K562 (cell line): ENCODE results near the gene CD55. TPM values are rescaled to one million over a fixed set of nuclear protein-coding genes. Genes with fewer than 3 reads are reported as not detected.

Source experiments
- ATAC-seq: fragments of 200-7000 bp; cut with Tn5 transposase; 3 replicates; pipeline ENCODE4 v1.9.1; 2020; ENCODE audit warnings: moderate library complexity
- BruUV-seq: library from RNA; stranded (reverse); fragments of 400-500 nt; replicated peaks from 2 replicates; lab custom pipeline; 2021; lab: Mats Ljungman, UMichigan
- CTCF ChIA-PET: fragments of 300-600 bp; formaldehyde crosslinking; extraction: SDS; loops from one replicate; lab custom pipeline; 2021; ENCODE audit warnings: low intra/inter-chr PET ratio; lab: Yijun Ruan, JAX
- POLR2A ChIA-PET: fragments of 300-600, 350-650 bp; sonication (Branson Sonifier 250); formaldehyde crosslinking; extraction: SDS; loops from one replicate; lab custom pipeline; 2021; ENCODE audit warnings: antibody characterized with exemption, inconsistent platforms; lab: Yijun Ruan, JAX
- DNase-seq, 4 experiments: peaks; one replicate each; pipeline versions ENCODE4 v3.0.0 to v3.0.0-alpha.2; 2011 to 2018; ENCODE audit warnings: low spot score in 3 of 4, mixed read lengths in 3 of 4; ENCODE audit errors: extremely low read depth in 1 of 4
- FAIRE-seq: peaks from 2 replicates; lab custom pipeline; 2011; peaks lifted over from hg19 to GRCh38; lab: Jason Lieb, UNC
- H2AFZ ChIP-seq: 2 replicates; pipeline ENCODE4 v1.6.0; 2011; ENCODE audit warnings: low read depth, low read length, control low read depth, inconsistent platforms
- H3K27ac ChIP-seq: fragments of 200-600 bp; 3 replicates; pipeline ENCODE4 v1.8.0; 2011; ENCODE audit warnings: low read depth, mild to moderate bottlenecking, control low read depth, inconsistent platforms, low read length, moderate library complexity, mixed read lengths; ENCODE audit errors: extremely low read depth
- H3K27me3 ChIP-seq, 2 experiments: fragments of 300-600 bp in 1 of 2; 2 replicates in 1 of 2; 3 replicates in 1 of 2; pipeline versions ENCODE4 v1.6.0 to v1.8.0; 2011; ENCODE audit warnings: inconsistent platforms in 2 of 2, low read length in 2 of 2, mild to moderate bottlenecking in 1 of 2, mixed read lengths in 1 of 2, moderate library complexity in 1 of 2; ENCODE audit not compliant: control insufficient read depth in 2 of 2, insufficient read depth in 2 of 2
- H3K36me3 ChIP-seq: fragments of 300-600 bp; 3 replicates; pipeline ENCODE4 v1.8.0; 2011; ENCODE audit warnings: mild to moderate bottlenecking, low read length, inconsistent platforms; ENCODE audit not compliant: control insufficient read depth, insufficient read depth
- H3K4me1 ChIP-seq, 2 experiments: fragments of 200-600 bp in 1 of 2; replicated peaks in 1 of 2; 2 replicates in 1 of 2; 3 replicates in 1 of 2; pipeline versions ENCODE4 v1.5.1 to v1.8.0; 2011; ENCODE audit warnings: inconsistent platforms in 2 of 2, low read length in 2 of 2, mild to moderate bottlenecking in 1 of 2, mixed read lengths in 1 of 2, moderate library complexity in 1 of 2; ENCODE audit not compliant: control insufficient read depth in 2 of 2, insufficient read depth in 2 of 2
- H3K4me2 ChIP-seq: 2 replicates; pipeline ENCODE4 v1.6.1; 2011; ENCODE audit warnings: low read length, control low read depth, inconsistent platforms, mixed read lengths; ENCODE audit not compliant: insufficient read depth
- H3K4me3 ChIP-seq: fragments of 200-600 bp; sonication (generic), shearing (Covaris generic); 2 replicates; pipeline ENCODE4 v1.5.1; 2016; ENCODE audit warnings: control low read depth, inconsistent platforms
- H3K79me2 ChIP-seq: fragments of 200-600 bp; 3 replicates; pipeline ENCODE4 v1.8.0; 2011; ENCODE audit warnings: low read length, inconsistent platforms; ENCODE audit not compliant: control insufficient read depth, insufficient read depth
- H3K9ac ChIP-seq, 2 experiments: 2 replicates each; pipeline versions ENCODE4 v1.6.0 to v1.6.1; 2011; ENCODE audit warnings: low read depth in 2 of 2, low read length in 2 of 2, control low read depth in 1 of 2, inconsistent platforms in 1 of 2, mild to moderate bottlenecking in 1 of 2, mixed read lengths in 1 of 2; ENCODE audit not compliant: insufficient read depth in 1 of 2
- H3K9me1 ChIP-seq: one replicate; pipeline ENCODE4 v1.6.0; 2011; ENCODE audit warnings: inconsistent platforms, mild to moderate bottlenecking, low read length, moderate library complexity; ENCODE audit not compliant: control insufficient read depth, insufficient read depth
- H3K9me3 ChIP-seq: replicated peaks from 2 replicates; pipeline ENCODE4 v1.5.1; 2011; ENCODE audit warnings: low read depth, low read length, inconsistent platforms; ENCODE audit not compliant: control insufficient read depth, insufficient read depth
- H4K20me1 ChIP-seq: replicated peaks from 2 replicates; pipeline ENCODE4 v1.6.1; 2011; ENCODE audit warnings: low read length, inconsistent platforms, mixed read lengths; ENCODE audit not compliant: control insufficient read depth, insufficient read depth
- ARID2 ChIP-seq: fragments of 450-650 bp; IDR thresholded peaks from 2 replicates; pipeline ENCODE4 v1.6.1; 2017; ENCODE audit warnings: antibody characterized with exemption, mild to moderate bottlenecking
- ATF1 ChIP-seq, 2 experiments: fragments of 450-650 bp in 1 of 2; IDR thresholded peaks; 2 replicates each; pipeline ENCODE4 v1.6.1; 2016; ENCODE audit warnings: missing compliant biosample characterization in 1 of 2, missing genetic modification characterization in 1 of 2
- ATF3 ChIP-seq, 2 experiments: fragments of 450-650 bp in 1 of 2; sonication (generic) in 1 of 2; formaldehyde crosslinking in 1 of 2; IDR thresholded peaks in 1 of 2; conservative IDR thresholded peaks in 1 of 2; 2 replicates each; pipeline versions ENCODE4 v1.6.1 to v1.8.1; 2016 to 2023; ENCODE audit warnings: mild to moderate bottlenecking in 2 of 2, moderate library complexity in 2 of 2, inconsistent platforms in 1 of 2, missing genetic modification reagents in 1 of 2
- ELF2 ChIP-seq: fragments of 250-450 bp; sonication (Bioruptor Pico); IDR thresholded peaks from 2 replicates; pipeline ENCODE4 v1.5.0; 2021; ENCODE audit warnings: mild to moderate bottlenecking
- ERF ChIP-seq: fragments of 450-650 bp; formaldehyde crosslinking; IDR thresholded peaks from 2 replicates; pipeline ENCODE4 v1.4.0; 2020; ENCODE audit warnings: mild to moderate bottlenecking, mixed read lengths
- FOXJ2 ChIP-seq: fragments of 200-800 bp; sonication (Bioruptor generic); IDR thresholded peaks from 2 replicates; pipeline ENCODE4 v1.6.1; 2016; ENCODE audit warnings: missing genetic modification characterization, missing compliant biosample characterization
- FUS ChIP-seq: fragments of 200-400 bp; formaldehyde crosslinking; optimal IDR thresholded peaks from 2 replicates; pipeline ENCODE3; 2017; ENCODE audit warnings: low read depth, low read length
- LARP7 ChIP-seq: fragments of 450-650 bp; IDR thresholded peaks from 2 replicates; pipeline ENCODE4 v1.6.1; 2016
- MLLT1 ChIP-seq, 2 experiments: fragments of 450-650 bp; IDR thresholded peaks; 2 replicates each; pipeline ENCODE4 v1.6.1; 2016
- SNAPC5 ChIP-seq: fragments of 250-450 bp; sonication (Bioruptor Pico); IDR thresholded peaks from 2 replicates; pipeline ENCODE4 v1.8.0; 2021; ENCODE audit warnings: moderate library complexity, mild to moderate bottlenecking, inconsistent platforms
- ZKSCAN8 ChIP-seq: fragments of 200-800 bp; sonication (Bioruptor generic); IDR thresholded peaks from 2 replicates; pipeline ENCODE4 v1.6.1; 2016; ENCODE audit warnings: missing genetic modification characterization, missing compliant biosample characterization
- ZMIZ1 ChIP-seq, 2 experiments: fragments of 150-350 bp in 1 of 2; IDR thresholded peaks; 2 replicates each; pipeline ENCODE4 v1.6.1; 2012 to 2016; ENCODE audit warnings: low read depth in 2 of 2, low read length in 2 of 2, mild to moderate bottlenecking in 1 of 2, moderate library complexity in 1 of 2
- ZNF584 ChIP-seq: fragments of 200-800 bp; sonication (Bioruptor generic); IDR thresholded peaks from 2 replicates; pipeline ENCODE4 v1.6.1; 2016; ENCODE audit warnings: low read depth, mild to moderate bottlenecking, missing genetic modification characterization, missing compliant biosample characterization
- ZNF76 ChIP-seq: fragments of 250-450 bp; sonication (Bioruptor Pico); IDR thresholded peaks from 2 replicates; pipeline ENCODE4 v1.4.0; 2020; ENCODE audit warnings: mild to moderate bottlenecking, moderate library complexity, borderline replicate concordance
- WGBS: fragments of 100-300 bp; shearing (Covaris generic); methylation state at CpG from one replicate; pipeline ENCODE4 v1.1.6; 2016; ENCODE audit warnings: low coverage, mixed read lengths; ENCODE audit not compliant: insufficient coverage; ENCODE audit errors: missing lambda C conversion rate; 5-methylcytosine and 5-hydroxymethylcytosine counted together
- in situ Hi-C: fragments of 300-500 bp; cut with MboI; formaldehyde crosslinking; loops from 4 replicates; pipeline ENCODE4 v1.15.0; 2018; ENCODE audit warnings: inconsistent platforms, mixed read lengths
- intact Hi-C: fragments of 100-400 bp; cut with micrococcal nuclease; formaldehyde crosslinking; loops from 2 replicates; pipeline ENCODE4 v1.14.2; 2022
- polyA plus RNA-seq, 8 experiments: library from polyadenylated mRNA; depleted of rRNA in 4 of 8; stranded (reverse) in 5 of 8; unstranded in 3 of 8; fragments of >200 nt; fragmentation: Nextera tagmentation in 2 of 8; fragmentation: Illumina TruSeq in 1 of 8; extraction: Ambion mirVana in 2 of 8; extraction: Trizol in 1 of 8; gene quantifications; 2 replicates each; pipeline versions ENCODE4 v1.2.1 to v1.2.3, GENCODE V29; 2011 to 2014; ENCODE audit warnings: inconsistent platforms in 1 of 8, missing spikeins in 1 of 8
- total RNA-seq, 7 experiments: library from RNA; depleted of rRNA in 6 of 7; stranded (reverse); fragments of >200 nt in 6 of 7; fragmentation: Illumina TruSeq in 2 of 7; extraction: Trizol in 2 of 7; gene quantifications; 2 replicates each; pipeline versions ENCODE4 v1.2.1 to v1.2.3, GENCODE V29; 2011 to 2021; ENCODE audit warnings: low replicate concordance in 1 of 7

The CD55 gene
- total and polyA plus RNA-seq, 9 of the 15 experiments (the other 6 are each of a cell fraction or from before 2014, with no cell fraction given) = 17.7 to 150 (median 97.0) TPM

GRCh38 chr1:207316622-207317391 lies 4.7 kb upstream of the CD55 start:
- peak overlapping the region; percentile 62 to 63; a peak in 3 of 4 replicates for H3K9ac ChIP-seq
- H3K4me3 ChIP-seq = no peak overlapping the region
- DNase-seq (peak in 1 of 4 experiments; percentile 65), ATAC-seq (no peak), FAIRE-seq (peak; percentile 68)
- H3K27ac ChIP-seq = peak overlapping the region; percentile 66
- in situ Hi-C loops = no loop called here
- peaks cover 4% of the 10 kb centered on the region for H3K9me1 ChIP-seq
- ChIA-PET CTCF (no interaction called here), POLR2A (no interaction called here)
- H3K27me3 ChIP-seq = no peaks in the 10 kb centered on the region
- H3K79me2 ChIP-seq = peaks cover 4% of the 10 kb centered on the region
- no peaks in the 10 kb centered on the region for H3K9me3 ChIP-seq
- 7% methylated on average over 6 of the region's 6 CpGs for WGBS
- peaks cover 32 to 49% of the 10 kb centered on the region in 2 experiments for H3K4me1 ChIP-seq
- H4K20me1 ChIP-seq = no peaks in the 10 kb centered on the region
- peak overlapping the region; percentile 50 for H3K4me2 ChIP-seq
- intact Hi-C loops = no loop called here
- no peaks in the 10 kb centered on the region for H3K36me3 ChIP-seq
- H2AFZ ChIP-seq = peak overlapping the region; percentile 71
- no TSS peak for BruUV-seq
- TF ChIP-seq ERF (CRISPR knock-in tag) (0 out of 2 replicates have a peak, but pooled peaks have one; percentile 69), SNAPC5 (no peak), MLLT1 (IDR thresholded peaks at IDR 0.05) (peak; percentile 25 to 76; a peak in 1 of 4 replicates), ZKSCAN8 (CRISPR knock-in tag) (0 out of 2 replicates have a peak, but pooled peaks have one; percentile 26), FUS (no peak), LARP7 (0 out of 2 replicates have a peak, but pooled peaks have one; percentile 34), FOXJ2 (tag) (0 out of 2 replicates have a peak, but pooled peaks have one; percentile 47), ATF3 (IDR thresholded peaks at IDR 0.05) (peak; percentile 93), ATF3 (CRISPR knock-in tag; conservative IDR thresholded peaks at IDR 0.05) (no peak), ELF2 (CRISPR knock-in tag) (0 out of 2 replicates have a peak, but pooled peaks have one; percentile 8), ZMIZ1 (IDR thresholded peaks at IDR 0.05; ENCODE audit: low read depth in 2 of 2, low read length in 2 of 2) (no peak; a peak in 1 of 4 replicates), ZNF76 (CRISPR knock-in tag) (peak; percentile 85; the same call in 1 of the 2 replicates), ARID2 (peak; percentile 37; the same call in 1 of the 2 replicates), ATF1 (CRISPR knock-in tag; IDR thresholded peaks at IDR 0.05) (no peak), ATF1 (tag; IDR thresholded peaks at IDR 0.05) (0 out of 2 replicates have a peak, but pooled peaks have one; percentile 36), ZNF584 (peak; percentile 70; the same call in 1 of the 2 replicates)
